Measurements from ENCODE around the gene ZGLP1. TPM values are rescaled to one million over a fixed set of nuclear protein-coding genes. Genes with fewer than 3 reads are reported as not detected.

The ZGLP1 gene
- 0.13 and 0.32 TPM in 2 replicates for total RNA-seq

DNA sequence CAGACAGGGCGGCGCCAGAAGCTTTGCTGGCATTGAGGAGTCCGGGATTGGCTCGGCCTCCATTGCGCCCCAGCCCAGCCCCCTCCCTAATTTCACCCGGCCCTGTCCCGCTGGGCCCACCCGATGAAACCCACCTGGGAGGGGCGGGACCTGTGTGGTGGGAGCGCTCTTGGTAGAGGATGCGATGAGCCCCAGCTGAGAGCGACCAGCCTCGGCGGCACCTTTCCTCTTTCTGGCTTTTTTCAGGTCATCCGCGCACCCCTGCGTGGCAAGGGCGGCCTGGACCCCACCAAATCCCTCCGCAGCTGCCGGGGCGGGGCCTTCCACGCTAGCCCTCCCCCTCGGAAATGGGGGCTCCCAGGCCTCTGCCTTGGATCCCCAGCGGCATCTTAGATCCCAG is at the start of gene ZGLP1:
Gene ZGLP1, minus strand, starts transcription at position 393 of the 400 bp plus-strand sequence.

DNA sequence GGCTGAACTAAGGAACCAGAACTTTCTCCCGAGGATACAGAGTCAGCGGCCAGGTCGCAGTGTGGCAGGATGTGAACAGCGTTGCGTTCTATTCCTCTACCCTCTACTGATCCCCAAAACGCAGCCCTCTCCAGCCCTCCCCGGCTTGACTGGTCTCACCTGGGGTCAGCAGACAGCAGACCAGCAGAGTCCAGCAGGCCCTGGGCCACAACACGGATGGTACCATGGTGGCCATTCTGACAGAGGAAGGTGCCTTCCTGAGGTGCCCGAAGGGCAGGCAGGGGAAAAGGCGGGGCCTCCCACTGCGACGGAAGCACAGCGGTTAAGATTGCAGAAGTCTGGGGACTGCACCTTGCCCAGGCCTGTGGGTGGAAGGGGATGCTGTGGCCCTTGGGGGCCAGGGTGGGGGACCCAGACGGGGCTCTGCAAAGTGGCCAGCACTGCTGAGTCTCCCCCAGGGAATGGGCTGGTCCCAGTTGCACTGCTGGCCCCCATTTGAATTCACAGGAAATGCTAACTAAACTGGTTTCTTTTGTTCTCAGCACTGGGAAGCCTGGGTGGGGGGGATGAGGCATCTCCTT is 29.9 kb upstream of the ZGLP1 start, which contains the start of gene ICAM3:
Gene ICAM3, minus strand, starts transcription at position 245 of the 581 bp plus-strand sequence. Its CDS starts 10 bp downstream, at position 235.

GRCh38 chr19:10332965-10333757 is 23.5 kb upstream of the ZGLP1 start, which contains the start of gene RAVER1:
TSS of gene RAVER1 (minus strand) at chr19:10333529. CDS start at chr19:10333507, 22 bp downstream.

GRCh38 chr19:10315335-10316214 is 6.0 kb upstream of the ZGLP1 start, which contains the start of gene FDX2:
TSS of gene FDX2 (minus strand) at chr19:10316015. CDS start at chr19:10315996, 19 bp downstream.

GRCh38 chr19:10289836-10290356 is 19.7 kb downstream of the ZGLP1 start, which contains the start of gene ICAM5:
TSS of gene ICAM5 (plus strand) at chr19:10289952. CDS start at chr19:10290044, 92 bp downstream.

DNA sequence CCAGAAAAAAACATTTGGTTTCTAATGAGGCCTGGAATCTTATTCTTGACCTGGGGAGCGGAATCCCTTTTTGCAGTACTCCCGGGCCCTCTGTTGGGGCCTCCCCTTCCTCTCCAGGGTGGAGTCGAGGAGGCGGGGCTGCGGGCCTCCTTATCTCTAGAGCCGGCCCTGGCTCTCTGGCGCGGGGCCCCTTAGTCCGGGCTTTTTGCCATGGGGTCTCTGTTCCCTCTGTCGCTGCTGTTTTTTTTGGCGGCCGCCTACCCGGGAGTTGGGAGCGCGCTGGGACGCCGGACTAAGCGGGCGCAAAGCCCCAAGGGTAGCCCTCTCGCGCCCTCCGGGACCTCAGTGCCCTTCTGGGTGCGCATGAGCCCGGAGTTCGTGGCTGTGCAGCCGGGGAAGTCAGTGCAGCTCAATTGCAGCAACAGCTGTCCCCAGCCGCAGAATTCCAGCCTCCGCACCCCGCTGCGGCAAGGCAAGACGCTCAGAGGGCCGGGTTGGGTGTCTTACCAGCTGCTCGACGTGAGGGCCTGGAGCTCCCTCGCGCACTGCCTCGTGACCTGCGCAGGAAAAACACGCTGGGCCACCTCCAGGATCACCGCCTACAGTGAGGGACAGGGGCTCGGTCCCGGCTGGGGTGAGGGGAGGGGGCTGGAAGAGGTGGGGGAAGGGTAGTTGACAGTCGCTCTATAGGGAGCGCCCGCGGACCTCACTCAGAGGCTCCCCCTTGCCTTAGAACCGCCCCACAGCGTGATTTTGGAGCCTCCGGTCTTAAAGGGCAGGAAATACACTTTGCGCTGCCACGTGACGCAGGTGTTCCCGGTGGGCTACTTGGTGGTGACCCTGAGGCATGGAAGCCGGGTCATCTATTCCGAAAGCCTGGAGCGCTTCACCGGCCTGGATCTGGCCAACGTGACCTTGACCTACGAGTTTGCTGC is 22.5 kb downstream of the ZGLP1 start, which contains the start of gene ICAM4:
Gene ICAM4, plus strand, starts transcription at position 153 of the 935 bp plus-strand sequence. Its CDS starts 58 bp downstream, at position 211.

GRCh38 chr19:10270616-10271394 is 38.8 kb downstream of the ZGLP1 start, which contains the start of gene ICAM1:
TSS of gene ICAM1 (plus strand) at chr19:10271120. CDS start at chr19:10271160, 40 bp downstream.

Small RNA genes lying within 50 kb of the gene (small RNA-seq; reads per million reads assigned to genes)
- gene AC011511.1: not detected
- gene AC011511.4: not detected

Other genes with a start within 250 kb of the ZGLP1 start
- gene SHFL, start 223.5 kb downstream of the ZGLP1 start, total RNA-seq: 22.0 and 24.5 TPM in 2 replicates
- gene ANGPTL6, start 207.1 kb downstream of the ZGLP1 start, total RNA-seq: 0.11 and 0.39 TPM in 2 replicates
- gene PPAN, start 203.5 kb downstream of the ZGLP1 start, total RNA-seq: 18.2 and 24.6 TPM in 2 replicates
- gene P2RY11, start 198.1 kb downstream of the ZGLP1 start, total RNA-seq: 1.0 and 1.4 TPM in 2 replicates
- gene EIF3G, start 189.9 kb downstream of the ZGLP1 start, total RNA-seq: 162 and 231 TPM in 2 replicates
- gene DNMT1, start 114.9 kb downstream of the ZGLP1 start, total RNA-seq: 43.0 and 48.3 TPM in 2 replicates
- 15.5 and 17.2 TPM in 2 replicates for gene S1PR2, start 78.5 kb downstream of the ZGLP1 start, total RNA-seq
- 25.6 and 30.3 TPM in 2 replicates for gene MRPL4, start 57.6 kb downstream of the ZGLP1 start, total RNA-seq
- 33.3 and 41.0 TPM in 2 replicates for gene ICAM1, start 38.7 kb downstream of the ZGLP1 start, total RNA-seq
- gene ICAM4, start 22.9 kb downstream of the ZGLP1 start, total RNA-seq: 0.13 and 0.32 TPM in 2 replicates
- gene ICAM5, start 19.9 kb downstream of the ZGLP1 start, total RNA-seq: under 0.01 and 0.13 TPM in 2 replicates
- gene FDX2, start 6.2 kb upstream of the ZGLP1 start, total RNA-seq: 18.4 and 19.8 TPM in 2 replicates
- gene RAVER1, start 23.7 kb upstream of the ZGLP1 start, total RNA-seq: 7.6 and 10.8 TPM in 2 replicates
- gene ICAM3, start 29.8 kb upstream of the ZGLP1 start, total RNA-seq: 5.1 and 5.4 TPM in 2 replicates
- 41.3 and 46.0 TPM in 2 replicates for gene TYK2, start 70.8 kb upstream of the ZGLP1 start, total RNA-seq
- gene CDC37, start 93.7 kb upstream of the ZGLP1 start, total RNA-seq: 122 and 138 TPM in 2 replicates
- 5.3 and 6.8 TPM in 2 replicates for gene PDE4A, start 110.7 kb upstream of the ZGLP1 start, total RNA-seq
- 51.2 and 55.7 TPM in 2 replicates for gene KEAP1, start 193.5 kb upstream of the ZGLP1 start, total RNA-seq
- gene S1PR5, start 207.6 kb upstream of the ZGLP1 start, total RNA-seq: under 0.01 and 0.13 TPM in 2 replicates
- 6.1 and 7.0 TPM in 2 replicates for gene ATG4D, start 234.1 kb upstream of the ZGLP1 start, total RNA-seq

All from articular chondrocyte of knee joint (primary cell).